ENCODE data around the gene SAT1.

SAT1 gene

GRCh38 chrX:23765868-23766267 lies 17.1 kb upstream of the SAT1 start:
- TF ChIP-seq, protein P1, sequence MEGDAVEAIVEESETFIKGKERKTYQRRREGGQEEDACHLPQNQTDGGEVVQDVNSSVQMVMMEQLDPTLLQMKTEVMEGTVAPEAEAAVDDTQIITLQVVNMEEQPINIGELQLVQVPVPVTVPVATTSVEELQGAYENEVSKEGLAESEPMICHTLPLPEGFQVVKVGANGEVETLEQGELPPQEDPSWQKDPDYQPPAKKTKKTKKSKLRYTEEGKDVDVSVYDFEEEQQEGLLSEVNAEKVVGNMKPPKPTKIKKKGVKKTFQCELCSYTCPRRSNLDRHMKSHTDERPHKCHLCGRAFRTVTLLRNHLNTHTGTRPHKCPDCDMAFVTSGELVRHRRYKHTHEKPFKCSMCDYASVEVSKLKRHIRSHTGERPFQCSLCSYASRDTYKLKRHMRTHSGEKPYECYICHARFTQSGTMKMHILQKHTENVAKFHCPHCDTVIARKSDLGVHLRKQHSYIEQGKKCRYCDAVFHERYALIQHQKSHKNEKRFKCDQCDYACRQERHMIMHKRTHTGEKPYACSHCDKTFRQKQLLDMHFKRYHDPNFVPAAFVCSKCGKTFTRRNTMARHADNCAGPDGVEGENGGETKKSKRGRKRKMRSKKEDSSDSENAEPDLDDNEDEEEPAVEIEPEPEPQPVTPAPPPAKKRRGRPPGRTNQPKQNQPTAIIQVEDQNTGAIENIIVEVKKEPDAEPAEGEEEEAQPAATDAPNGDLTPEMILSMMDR (IDR thresholded peaks at IDR 0.05) = no peak

DNA sequence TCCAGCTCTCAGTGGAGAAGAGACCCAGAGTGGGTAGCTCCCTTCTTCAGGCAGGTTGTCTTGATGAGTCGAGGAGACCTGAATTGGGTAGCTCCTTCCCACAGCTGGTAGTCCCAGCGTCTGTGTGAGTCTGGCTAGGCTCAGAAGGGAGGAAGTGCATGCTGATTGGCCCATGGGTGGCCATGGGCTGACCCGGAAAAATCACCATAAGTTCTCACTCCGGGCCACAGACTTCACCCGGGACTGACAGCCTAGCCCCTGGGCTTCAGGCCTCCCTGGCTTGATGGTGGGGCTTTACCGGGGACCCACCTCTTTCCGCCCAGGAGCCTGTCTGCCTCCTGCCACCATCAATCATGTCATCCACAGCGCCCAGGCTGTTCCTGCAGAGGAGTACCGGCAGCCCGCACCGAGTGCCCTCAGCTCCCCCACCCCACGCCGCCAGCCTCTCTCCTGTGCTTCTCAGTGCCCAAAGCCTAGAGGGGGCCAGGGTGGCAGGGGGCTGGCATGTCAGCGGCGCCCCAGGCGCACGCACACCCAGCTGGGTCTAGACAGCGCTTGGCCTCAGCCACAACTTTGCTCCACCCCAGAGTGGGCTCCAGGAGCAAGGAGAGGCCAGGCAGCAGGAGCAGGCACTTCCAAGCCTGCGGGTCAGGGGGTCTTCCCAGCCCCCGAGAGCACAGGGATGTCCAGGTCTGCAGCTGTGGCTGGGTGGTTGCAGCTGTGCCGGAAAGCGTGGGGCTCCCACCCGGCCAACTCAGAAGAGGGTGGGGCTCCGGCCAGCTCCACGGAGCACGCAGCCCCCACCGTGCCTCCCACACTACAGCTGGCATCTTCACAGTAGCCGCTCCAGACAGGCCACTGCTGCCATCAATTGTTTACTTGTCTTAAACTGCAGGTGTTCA lies 16.1 kb upstream of the SAT1 start:
- TF ChIP-seq, protein P1 (IDR thresholded peaks at IDR 0.05) = no peak

GRCh38 chrX:23770142-23770541 lies 12.8 kb upstream of the SAT1 start:
- TF ChIP-seq, protein P1 (IDR thresholded peaks at IDR 0.05) = no peak

GRCh38 chrX:23773601-23774175 lies 9.3 kb upstream of the SAT1 start:
- TF ChIP-seq, protein P1 (IDR thresholded peaks at IDR 0.05) = no peak

DNA sequence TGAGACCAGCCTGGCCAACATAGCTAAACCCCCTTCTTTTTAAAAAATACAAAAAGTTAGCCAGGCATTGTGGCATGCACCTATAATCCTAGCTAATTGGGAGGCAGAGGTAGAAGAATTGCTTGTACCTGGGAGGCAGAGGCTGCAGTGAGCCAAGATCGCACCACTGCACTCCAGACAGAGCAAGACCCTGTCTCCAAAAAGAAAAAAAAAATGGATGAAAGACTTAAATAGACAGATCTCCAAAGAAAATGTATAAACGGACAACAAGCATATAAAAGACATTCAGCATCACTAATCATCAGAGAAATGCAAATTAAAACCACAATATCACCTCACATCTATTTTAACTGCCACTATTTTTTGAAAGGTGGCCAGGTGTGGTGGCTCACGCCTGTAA lies 6.6 kb upstream of the SAT1 start:
- TF ChIP-seq, protein P1 (IDR thresholded peaks at IDR 0.05) = no peak

- TF ChIP-seq, protein P1 (IDR thresholded peaks at IDR 0.05) = no peak
These were observed 3.9 kb upstream of the SAT1 start for GRCh38 chrX:23779025-23779424.

GRCh38 chrX:23782455-23782854 lies 518 bp upstream of the SAT1 start:
- TF ChIP-seq, protein P1 (IDR thresholded peaks at IDR 0.05) = no peak

Measured in LNCAP (cell line).